GM21390 (cell line): Measurements from ENCODE around the gene PLPPR3.

Experiments
- ATAC-seq: cut with Tn5 transposase; IDR thresholded peaks from one replicate; pipeline ENCODE4 v1.9.1; 2021; ENCODE audit not compliant: unreplicated experiment

PLPPR3 gene, protein sequence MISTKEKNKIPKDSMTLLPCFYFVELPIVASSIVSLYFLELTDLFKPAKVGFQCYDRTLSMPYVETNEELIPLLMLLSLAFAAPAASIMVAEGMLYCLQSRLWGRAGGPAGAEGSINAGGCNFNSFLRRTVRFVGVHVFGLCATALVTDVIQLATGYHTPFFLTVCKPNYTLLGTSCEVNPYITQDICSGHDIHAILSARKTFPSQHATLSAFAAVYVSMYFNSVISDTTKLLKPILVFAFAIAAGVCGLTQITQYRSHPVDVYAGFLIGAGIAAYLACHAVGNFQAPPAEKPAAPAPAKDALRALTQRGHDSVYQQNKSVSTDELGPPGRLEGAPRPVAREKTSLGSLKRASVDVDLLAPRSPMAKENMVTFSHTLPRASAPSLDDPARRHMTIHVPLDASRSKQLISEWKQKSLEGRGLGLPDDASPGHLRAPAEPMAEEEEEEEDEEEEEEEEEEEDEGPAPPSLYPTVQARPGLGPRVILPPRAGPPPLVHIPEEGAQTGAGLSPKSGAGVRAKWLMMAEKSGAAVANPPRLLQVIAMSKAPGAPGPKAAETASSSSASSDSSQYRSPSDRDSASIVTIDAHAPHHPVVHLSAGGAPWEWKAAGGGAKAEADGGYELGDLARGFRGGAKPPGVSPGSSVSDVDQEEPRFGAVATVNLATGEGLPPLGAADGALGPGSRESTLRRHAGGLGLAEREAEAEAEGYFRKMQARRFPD

DNA sequence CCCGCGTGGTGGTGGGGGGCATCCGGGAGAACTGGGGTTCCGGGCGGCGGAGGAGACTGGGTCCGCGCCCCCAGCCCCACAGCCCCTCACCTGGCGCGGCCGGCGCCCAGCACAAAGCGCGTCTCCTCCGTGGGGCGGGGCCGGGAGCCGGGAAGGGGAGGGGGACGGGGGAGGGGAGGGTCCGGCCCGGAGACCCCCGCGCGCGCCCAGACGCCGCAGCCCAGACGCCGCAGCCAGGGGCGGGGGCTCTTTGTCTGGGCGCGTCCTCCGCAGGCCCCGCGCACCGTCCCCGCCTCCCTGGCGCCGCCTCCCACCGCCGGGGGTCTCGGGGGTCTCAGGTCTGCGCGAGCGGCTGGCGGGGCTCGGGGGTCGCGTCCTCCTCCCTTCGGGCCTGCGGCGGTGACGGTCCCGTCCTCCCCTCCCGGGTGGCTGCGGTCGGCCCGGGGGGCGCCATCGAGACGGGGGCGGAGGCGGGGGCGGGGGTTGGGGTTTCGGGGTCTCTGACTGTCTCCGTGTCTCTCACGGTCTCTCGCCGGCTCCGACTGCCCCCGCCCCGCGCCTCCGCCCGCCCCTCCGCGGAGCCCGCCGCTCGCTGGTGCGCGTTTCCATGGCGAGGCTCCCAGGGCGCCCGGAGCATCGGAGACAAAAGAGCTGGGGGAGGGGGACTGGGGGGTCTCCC, at the start of gene PLPPR3:
TSS of gene PLPPR3 (minus strand) at position 131 of the 679 bp plus-strand sequence. CDS start 396 bp downstream, outside the sequence.
- no peak for ATAC-seq

DNA sequence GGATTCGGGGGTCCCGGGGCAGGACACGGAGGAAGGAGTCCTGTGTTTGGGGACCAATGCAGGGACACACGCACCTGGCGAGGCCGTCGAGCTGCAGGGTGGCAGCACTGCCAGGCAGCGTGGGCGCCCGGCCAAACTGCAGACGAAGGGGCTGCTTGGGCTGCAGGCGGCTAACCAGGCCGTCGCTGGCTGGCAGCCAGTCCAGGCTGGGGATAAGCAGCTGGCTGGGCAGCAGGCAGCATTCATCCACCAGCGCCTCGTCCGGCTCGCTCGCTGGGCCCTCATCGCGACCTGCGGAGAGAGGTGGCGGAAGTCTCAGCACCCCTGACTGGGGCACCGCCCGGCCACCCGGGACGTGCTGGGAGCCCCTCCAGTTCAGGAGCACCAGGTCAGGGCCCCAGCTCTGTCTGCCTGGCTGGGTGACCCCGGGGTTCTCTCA, 49.2 kb upstream of the PLPPR3 start:
- no peak for ATAC-seq

DNA sequence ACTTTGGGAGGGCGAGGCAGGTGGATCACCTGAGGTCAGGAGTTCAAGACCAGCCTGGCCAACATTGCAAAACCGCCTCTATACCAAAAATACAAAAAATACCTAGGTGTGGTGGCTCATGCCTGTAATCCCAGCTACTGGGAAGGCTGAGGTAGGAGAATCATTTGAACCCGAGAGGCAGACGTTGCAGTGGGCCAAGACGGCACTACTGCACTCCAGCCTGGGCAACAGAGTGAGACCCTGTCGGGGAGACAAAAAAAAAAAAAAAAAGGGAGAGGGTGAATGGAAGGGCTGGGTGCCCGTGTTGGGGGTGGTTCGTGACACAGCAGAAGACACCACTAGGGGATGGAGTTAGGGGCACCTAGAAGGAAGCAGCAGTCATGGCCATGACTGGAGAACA, 48.6 kb upstream of the PLPPR3 start:
- no peak for ATAC-seq

DNA sequence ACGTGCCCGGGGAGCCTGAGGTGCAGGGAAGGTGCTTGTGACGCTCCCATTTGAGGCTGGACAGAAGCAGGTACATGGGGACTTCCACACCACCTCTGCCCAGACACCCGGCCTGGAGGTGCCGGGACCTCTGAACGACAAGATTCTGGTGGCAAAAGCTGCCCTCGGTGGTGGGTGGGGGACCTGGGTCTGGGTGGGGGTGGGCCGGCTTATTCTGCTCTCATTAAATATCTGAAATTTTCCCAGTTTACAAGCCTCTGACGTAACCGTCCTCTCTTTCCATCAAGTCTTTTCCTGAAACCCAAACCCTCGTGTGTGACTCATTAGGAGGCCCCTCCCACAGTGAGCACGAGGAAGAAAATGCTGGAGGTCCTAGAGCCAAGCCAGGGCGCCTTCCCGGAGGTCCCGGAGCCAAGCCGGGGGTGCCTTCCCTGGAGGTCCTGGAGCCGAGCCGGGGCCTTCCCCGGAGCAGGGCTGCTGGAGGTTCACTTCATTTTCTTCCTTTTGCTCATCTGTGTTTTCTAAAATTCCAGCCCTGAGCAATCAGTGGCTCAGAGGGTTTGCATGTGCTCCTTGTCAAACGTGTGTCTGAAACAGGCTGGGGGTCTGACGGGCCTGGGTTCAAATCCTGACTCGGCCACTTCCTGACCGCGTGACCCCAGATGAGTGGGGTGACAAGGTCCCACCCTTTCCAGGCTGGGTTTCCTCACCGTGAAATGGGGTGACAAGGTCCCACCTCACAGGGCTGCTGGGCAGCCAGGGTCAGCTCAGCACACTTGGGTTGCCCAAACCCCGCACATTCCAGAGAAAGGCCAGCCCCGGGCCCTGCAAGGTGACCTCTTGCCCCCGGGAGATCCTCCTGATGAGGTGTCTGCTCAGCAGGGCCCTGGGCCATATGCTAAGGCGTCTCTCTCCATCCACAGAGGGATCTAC, 47.8 kb upstream of the PLPPR3 start:
- ATAC-seq: no peak

DNA sequence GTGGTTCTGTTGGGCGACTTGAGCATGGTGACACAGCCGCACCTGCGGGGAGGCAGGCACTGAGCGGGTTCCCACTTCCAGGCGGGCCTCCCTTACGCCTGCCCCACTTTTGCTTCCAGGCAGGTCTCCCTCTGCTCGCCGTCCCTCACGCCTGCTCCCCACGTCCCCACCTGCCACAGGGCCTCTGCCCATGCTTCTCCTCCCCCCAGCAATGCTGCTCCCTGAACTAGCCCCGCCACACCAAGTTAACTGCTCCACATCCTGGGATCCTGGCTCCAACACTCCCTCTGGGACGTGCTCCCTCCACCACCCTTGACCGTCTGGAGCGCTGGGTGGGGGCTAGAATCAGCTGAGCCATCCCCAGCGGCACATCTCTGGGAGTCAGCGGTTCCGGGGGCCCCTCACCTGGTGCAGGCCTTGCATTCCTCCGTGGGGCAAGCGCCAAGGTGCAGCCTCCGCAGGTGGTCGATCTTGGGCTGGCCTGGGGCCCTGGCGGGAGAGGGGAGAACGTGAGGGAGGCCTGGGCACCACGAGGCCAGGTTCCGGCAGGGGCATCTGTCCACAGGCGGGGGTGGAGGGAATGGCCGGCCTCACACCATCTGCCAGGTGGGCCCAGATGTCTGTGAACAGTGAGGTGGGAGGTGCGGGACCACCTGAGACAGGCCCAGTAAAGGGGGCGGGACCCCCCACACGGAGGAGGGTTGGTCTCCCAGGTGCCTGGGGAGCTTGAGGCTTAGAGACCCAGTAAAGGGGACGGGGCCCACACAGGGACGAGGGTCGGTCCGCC, 46.9 kb upstream of the PLPPR3 start:
- ATAC-seq: no peak

DNA sequence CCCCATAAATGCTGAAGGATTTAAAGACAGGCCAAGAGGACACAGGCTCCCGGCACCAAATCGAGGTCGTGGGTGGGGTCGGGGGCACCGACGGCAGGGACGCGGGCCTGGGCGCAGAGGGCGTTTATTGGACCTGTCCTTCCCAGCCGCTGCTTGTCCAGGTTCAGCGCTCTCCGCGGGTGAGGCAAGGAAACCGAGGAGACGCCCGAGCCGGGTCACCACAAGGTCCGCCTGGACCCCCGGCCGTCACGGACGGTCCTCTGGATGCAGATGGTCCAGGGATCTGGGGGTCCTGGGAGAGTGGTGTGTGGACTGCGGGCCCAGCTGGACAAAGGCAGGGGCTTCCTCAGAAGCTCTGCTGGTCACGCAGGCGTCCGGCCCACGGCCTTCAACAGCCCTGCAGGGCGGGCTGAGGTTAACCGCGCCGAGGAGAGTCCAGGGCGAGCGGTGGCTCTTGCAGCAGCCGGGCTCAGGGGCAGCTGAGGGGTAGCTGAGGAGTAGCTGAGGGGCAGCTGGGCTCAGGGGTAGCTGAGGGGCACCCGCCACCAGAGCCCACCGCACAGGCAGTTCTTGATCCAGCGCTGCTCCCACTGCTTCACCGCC, 46.2 kb upstream of the PLPPR3 start:
- ATAC-seq: no peak

DNA sequence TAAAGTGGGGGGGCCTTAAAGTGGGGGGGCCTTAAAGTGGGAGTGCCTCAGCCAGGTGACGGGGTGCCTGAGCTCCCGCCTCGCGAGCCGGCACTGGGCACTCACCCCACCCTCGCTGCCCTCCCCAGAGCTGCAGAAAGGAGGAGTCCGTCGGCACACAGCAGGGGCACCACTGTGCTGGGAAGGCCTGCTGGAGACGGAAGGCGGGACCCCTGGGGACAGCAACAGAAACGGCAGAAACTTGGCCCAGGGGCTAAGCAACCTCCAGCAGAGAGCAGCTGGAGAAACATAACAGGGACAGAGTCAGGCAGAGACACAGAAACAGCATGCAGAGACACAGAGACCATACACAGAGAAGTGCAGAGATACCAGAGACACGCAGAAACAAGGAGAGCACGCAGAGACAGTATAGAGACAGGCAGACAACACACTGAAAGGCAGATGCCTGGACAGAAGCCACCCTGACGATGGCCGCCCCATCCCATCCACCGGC, 45.6 kb upstream of the PLPPR3 start:
- ATAC-seq: no peak

DNA sequence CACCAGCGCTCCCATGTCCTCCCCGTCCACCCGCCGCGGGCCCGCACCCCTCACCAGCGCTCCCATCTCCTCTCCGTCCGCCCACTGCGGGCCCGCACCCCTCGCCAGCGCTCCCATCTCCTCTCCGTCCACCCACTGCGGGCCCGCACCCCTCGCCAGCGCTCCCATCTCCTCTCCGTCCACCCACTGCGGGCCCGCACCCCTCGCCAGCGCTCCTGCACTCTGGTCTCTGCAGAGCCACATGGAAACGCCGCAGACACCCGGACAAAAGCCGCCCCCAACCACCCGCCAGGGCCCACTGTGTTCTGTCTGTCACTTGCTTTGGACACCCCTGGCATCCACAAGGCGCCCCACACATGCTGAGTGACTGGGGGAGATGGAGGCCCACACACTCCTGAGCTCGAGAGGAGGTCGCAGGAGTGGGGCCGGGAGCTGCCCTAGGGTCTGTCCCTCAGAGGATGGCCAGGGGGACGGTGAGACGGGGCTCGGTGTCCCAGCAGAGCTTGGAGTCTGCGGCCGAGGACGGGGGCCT, 45.1 kb upstream of the PLPPR3 start:
- no peak for ATAC-seq

DNA sequence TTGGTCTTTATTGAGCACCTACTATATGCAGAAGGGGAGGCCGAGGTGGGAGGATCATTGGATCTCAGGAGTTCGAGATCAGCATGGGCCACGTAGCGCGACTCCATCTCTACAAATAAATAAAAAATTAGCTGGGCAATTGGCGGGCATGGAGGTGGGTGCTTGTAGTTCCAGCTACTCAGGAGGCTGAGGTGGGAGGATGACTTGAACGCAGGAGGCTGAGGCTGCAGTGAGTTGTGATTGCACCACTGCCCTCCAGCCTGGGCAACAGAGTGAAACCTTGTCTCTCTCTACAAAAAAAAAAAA, 41.5 kb upstream of the PLPPR3 start:
- ATAC-seq: no peak

DNA sequence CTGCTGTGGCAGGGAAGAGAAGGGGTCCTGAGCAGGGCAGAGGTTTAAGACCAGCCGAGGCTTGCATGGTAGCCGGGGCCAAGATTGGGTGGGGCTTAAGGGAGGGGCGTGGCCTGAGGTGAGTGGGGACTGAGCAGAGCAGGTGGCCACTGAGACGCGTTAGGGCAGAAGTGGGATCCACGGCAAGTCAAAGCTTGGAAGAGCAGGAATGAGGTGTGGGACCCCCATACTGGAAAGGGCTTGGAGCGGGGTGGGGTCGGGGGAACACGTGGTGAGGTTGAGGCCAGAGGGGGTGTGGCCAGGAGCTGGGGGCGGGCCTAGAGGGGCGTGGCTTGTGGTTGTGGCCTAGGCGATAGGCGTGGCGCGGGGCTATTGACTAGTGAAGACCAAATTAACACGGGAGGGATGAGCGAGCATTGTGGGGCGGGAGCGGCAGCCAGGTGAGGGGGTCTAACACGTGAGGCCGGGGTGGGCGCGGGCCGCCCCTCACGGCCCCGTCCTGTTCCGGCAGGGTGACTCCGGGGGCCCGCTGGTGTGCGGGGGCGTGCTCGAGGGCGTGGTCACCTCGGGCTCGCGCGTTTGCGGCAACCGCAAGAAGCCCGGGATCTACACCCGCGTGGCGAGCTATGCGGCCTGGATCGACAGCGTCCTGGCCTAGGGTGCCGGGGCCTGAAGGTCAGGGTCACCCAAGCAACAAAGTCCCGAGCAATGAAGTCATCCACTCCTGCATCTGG, 41.0 kb upstream of the PLPPR3 start:
- no peak for ATAC-seq

DNA sequence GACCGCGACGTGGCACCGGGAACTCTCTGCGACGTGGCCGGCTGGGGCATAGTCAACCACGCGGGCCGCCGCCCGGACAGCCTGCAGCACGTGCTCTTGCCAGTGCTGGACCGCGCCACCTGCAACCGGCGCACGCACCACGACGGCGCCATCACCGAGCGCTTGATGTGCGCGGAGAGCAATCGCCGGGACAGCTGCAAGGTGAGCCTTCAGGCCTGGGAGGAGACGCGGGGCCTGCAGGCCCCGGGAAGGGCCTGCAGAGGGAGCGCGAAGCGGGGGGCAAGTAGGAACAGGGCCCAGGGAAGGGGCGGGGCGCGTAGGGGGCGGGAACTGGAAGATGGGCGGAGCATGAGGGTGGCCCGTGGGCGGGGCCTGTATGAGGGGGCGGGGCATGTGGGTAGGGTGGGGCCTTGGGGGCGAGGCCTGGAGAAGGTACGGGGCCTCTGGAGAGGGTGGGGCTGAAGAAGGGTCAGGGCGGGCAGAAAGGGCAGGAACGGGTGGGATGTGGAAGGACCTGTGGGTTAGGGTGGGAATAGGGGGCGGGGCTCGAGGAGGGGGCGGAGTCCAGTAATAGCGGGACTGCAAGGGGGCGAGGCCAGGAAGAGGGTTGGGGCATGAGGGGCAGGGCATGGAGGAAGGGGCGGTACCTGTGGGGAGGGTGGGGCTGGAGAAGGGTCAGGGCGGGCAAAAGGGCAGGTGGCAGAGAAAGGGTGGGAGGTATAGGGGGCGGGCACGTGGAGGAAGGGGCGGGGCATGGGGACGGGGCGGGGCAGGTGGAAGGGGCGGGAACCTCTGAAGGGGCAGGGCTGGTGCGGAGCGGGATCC, 40.2 kb upstream of the PLPPR3 start:
- ATAC-seq: no peak

DNA sequence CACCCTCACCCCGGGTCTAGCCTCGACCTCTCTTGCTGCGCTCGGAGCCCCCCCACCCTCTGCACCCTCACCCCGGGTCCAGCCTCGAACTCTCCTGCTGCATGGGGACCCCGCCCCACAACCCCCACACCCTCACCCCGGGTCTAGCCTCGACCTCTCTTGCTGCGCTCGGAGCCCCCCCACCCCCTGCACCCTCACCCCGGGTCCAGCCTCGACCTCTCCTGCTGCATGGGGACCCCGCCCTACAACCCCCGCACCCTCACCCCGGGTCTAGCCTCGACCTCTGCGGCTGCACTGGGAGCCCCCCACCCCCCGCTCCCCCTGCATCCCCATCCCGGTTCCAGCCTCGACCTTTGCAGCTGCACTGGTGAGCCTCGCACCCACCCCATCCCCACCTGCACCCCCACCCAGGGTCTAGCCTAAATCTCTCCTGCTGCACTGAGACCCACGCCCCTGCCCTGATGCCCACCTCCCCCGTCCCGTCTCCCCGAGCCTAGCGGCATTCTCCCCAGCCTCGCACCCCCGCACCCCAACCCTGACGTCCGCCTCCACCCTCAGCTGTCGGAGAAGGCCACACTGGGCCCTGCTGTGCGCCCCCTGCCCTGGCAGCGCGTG, 39.5 kb upstream of the PLPPR3 start:
- ATAC-seq: no peak

DNA sequence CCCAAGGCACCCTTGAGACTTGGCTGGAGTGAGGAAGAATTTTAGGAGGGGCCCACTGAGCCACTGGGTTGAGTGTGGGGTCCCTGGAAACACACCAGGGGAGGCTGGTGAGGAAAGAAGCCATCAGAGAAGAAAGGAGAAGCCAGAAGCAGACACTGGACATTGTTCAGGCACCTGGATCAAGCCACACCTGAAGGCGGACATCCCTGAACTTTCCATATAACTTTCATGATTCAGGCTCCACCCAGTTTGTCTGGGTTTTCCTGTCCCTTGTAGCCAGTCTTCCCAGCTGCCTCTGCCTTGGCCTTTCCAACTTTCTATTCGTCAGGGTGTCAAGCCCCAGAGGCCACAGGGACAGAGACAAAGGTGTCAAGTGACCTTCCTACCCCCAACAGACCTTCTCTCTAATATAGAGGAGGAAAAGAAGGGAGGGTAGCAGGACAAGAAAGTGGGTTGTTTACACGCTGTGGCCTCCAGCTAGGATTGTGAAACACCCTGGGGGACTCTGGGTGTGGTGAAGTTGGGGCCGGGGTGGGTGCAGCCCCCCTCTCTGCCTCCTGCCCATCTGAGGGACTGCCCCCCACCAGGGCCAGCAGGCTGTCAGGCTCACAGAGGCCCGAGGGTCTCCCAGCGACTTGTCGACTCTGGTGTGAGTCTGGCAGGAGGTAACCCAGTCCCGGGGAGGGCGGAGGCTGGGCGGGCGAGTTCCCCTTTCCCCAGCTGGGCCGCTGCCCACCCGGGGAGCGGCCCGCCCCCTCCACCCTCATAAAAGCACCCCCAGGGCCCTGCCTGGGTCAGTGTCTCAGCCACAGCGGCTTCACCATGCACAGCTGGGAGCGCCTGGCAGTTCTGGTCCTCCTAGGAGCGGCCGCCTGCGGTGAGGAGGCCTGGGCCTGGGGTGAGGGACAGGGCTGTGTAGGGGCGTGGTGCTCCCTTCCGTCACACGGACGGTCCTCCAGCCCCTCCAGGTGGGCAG, 37.4 kb upstream of the PLPPR3 start, which contains the start of gene CFD:
TSS of gene CFD (plus strand) at position 797 of the 976 bp plus-strand sequence. CDS start at position 823, 26 bp downstream.
- no peak for ATAC-seq

DNA sequence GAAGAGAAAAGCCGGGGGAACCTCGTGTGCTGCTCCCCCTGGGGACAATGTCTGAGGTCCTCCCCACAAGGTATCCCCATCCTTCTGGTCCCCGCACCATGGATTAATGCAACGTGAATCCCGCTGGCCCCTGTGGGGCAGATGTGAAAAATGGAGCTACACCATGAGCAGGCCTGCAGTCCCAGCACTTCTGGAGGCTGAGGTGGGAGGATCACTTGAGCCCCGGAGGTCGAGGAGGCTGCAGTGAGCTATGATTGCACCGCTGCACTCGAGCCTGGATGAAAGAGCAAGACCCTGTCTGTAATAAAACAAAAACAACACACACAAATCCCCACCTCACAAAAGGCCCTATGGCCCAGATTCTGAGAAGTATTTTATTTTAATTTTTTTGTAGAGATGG, 36.5 kb upstream of the PLPPR3 start:
- ATAC-seq: no peak

DNA sequence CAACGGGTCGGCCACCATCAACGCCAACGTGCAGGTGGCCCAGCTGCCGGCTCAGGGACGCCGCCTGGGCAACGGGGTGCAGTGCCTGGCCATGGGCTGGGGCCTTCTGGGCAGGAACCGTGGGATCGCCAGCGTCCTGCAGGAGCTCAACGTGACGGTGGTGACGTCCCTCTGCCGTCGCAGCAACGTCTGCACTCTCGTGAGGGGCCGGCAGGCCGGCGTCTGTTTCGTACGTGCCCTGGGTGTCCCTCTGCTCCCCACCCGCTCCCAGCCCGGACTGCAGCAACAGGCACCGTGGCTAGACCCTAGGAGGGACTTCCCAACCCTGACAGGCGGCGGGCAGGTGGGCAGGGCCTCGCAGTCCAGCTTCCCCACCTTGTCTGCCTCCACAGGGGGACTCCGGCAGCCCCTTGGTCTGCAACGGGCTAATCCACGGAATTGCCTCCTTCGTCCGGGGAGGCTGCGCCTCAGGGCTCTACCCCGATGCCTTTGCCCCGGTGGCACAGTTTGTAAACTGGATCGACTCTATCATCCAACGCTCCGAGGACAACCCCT, 33.9 kb upstream of the PLPPR3 start:
- no peak for ATAC-seq

DNA sequence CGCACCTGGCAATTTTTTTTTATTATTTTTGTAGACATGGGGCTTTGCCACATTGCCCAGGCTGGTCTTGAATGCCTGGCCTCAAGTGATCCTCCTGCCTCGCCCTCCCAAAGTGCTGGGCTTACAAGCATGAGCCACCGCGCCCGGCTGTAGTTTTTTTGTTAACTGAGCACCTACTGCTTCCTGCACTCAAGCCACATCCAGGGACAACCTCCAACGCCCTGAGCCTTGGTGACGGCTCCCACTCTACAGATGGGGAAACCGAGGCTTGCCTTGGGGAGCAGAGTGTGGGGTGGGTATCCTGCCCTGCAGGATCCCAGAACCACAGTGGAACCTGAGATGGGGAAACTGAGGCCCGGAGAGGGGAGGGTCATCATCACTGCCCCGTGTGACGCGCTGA, 33.4 kb upstream of the PLPPR3 start:
- ATAC-seq: no peak
